Gastroesophageal sphincter (tissue), 4 donors: ENCODE data around the gene TTN. TPM values are rescaled to one million over a fixed set of nuclear protein-coding genes. Genes with fewer than 3 reads are reported as not detected.

Source experiments
- ATAC-seq: fragments of 150-250 bp; one replicate; pipeline ENCODE4 v1.9.1; 2016; ENCODE audit warnings: mild to moderate bottlenecking, moderate library complexity
- H3K27ac ChIP-seq, 4 donors: fragments of 200-600 bp; sonication (generic) in 3 of 4; 1 replicate in 3 of 4; 2 replicates in 1 of 4; pipeline ENCODE4 v1.5.1; 2016 to 2019
- H3K27me3 ChIP-seq: fragments of 200-600 bp; sonication (generic); one replicate; pipeline ENCODE4 v1.5.1; 2019
- H3K36me3 ChIP-seq, 2 donors: fragments of 200-600 bp; sonication (generic); one replicate each; pipeline ENCODE4 v1.5.1; 2019; ENCODE audit warnings: control low read depth in 1 of 2
- H3K4me1 ChIP-seq, 3 donors: fragments of 200-600 bp; sonication (generic); 1 replicate in 2 of 3; 2 replicates in 1 of 3; pipeline ENCODE4 v1.5.1; 2016 to 2019; ENCODE audit warnings: control low read depth in 2 of 3
- H3K4me3 ChIP-seq, 2 donors: fragments of 200-600 bp; sonication (generic); one replicate each; pipeline ENCODE4 v1.5.1; 2019; ENCODE audit warnings: mild to moderate bottlenecking in 1 of 2, moderate library complexity in 1 of 2
- H3K9me3 ChIP-seq, 3 donors: fragments of 200-600 bp; sonication (generic); one replicate each; pipeline ENCODE4 v1.5.1; 2017 to 2019; ENCODE audit warnings: control low read depth in 2 of 3
- EP300 ChIP-seq: sonication (generic); formaldehyde crosslinking; IDR thresholded peaks from one replicate; pipeline ENCODE4 v1.6.1; 2017; ENCODE audit warnings: antibody characterized with exemption, mild to moderate bottlenecking
- POLR2A ChIP-seq, 2 donors: fragments of 450-650 bp; IDR thresholded peaks; one replicate each; pipeline ENCODE4 v1.6.1; 2017; ENCODE audit warnings: antibody characterized with exemption in 2 of 2, mild to moderate bottlenecking in 2 of 2, moderate library complexity in 1 of 2
- POLR2AphosphoS5 ChIP-seq: sonication (generic); formaldehyde crosslinking; IDR thresholded peaks from one replicate; pipeline ENCODE4 v1.6.1; 2017; ENCODE audit warnings: antibody characterized with exemption
- WGBS, 2 donors: methylation state at CpG; one replicate each; pipeline ENCODE4 v1.1.5; 2018; ENCODE audit warnings: low coverage in 1 of 2; 5-methylcytosine and 5-hydroxymethylcytosine counted together
- total RNA-seq, 4 donors: library from RNA; depleted of rRNA; stranded (reverse); fragments of >200 nt; gene quantifications; one replicate each; pipeline ENCODE4 v1.1.0, GENCODE V29; 2016
- TF ChIP-seq, protein P1 (sequence below), 4 experiments: fragments of 200-600 bp in 2 of 4; fragments of 450-650 bp in 2 of 4; sonication (generic) in 1 of 4; IDR thresholded peaks; one replicate each; pipeline ENCODE4 v1.5.1; 2017 to 2019; ENCODE audit warnings: antibody characterized with exemption in 4 of 4, mild to moderate bottlenecking in 2 of 4, moderate library complexity in 2 of 4

TTN gene
- total RNA-seq, 4 donors from 2014 or later: 5.0 to 12.8 (median 8.3) TPM

DNA sequence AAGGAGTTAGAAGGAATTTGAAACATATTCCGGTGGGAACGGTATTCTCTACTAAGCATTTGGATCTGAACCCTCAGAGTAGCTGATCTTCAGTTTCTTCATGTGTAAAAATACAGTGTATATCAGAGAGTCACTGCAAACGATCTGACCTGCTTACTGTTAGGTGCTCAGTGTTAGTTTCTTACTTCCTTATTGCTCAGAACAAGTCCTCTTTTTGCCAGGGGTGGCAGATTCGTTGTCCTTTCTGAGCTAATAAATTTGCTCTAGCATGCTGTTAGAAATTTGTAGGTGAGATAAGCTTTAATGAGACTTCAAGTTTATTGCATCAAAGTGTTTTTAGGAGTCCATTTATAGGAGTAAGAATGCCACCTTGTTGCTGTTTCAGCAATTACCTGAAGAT is 311.2 kb downstream of the TTN start:
- H3K36me3 ChIP-seq: peaks cover 21 to 98% of the 10 kb centered on the region in 2 donors
- H3K9me3 ChIP-seq: no peaks in the 10 kb centered on the region
- H3K27me3 ChIP-seq: no peaks in the 10 kb centered on the region
- H3K27ac ChIP-seq: no peak overlapping the region
- ATAC-seq: no peak
- H3K4me1 ChIP-seq: no peaks in the 10 kb centered on the region
- TF ChIP-seq, protein P1, sequence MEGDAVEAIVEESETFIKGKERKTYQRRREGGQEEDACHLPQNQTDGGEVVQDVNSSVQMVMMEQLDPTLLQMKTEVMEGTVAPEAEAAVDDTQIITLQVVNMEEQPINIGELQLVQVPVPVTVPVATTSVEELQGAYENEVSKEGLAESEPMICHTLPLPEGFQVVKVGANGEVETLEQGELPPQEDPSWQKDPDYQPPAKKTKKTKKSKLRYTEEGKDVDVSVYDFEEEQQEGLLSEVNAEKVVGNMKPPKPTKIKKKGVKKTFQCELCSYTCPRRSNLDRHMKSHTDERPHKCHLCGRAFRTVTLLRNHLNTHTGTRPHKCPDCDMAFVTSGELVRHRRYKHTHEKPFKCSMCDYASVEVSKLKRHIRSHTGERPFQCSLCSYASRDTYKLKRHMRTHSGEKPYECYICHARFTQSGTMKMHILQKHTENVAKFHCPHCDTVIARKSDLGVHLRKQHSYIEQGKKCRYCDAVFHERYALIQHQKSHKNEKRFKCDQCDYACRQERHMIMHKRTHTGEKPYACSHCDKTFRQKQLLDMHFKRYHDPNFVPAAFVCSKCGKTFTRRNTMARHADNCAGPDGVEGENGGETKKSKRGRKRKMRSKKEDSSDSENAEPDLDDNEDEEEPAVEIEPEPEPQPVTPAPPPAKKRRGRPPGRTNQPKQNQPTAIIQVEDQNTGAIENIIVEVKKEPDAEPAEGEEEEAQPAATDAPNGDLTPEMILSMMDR (IDR thresholded peaks at IDR 0.05): no peak
- TF ChIP-seq POLR2A (IDR thresholded peaks at IDR 0.05): no peak
- no peak for TF ChIP-seq POLR2AphosphoS5
- TF ChIP-seq EP300: no peak
- H3K4me3 ChIP-seq: no peak overlapping the region
- 74 to 84% methylated on average over 4 of the region's 4 CpGs for WGBS, 2 donors

GRCh38 chr2:178491612-178492011 is 315.6 kb downstream of the TTN start:
- TF ChIP-seq, protein P1 (IDR thresholded peaks at IDR 0.05): no peak
- no peak for TF ChIP-seq EP300
- no peak for TF ChIP-seq POLR2AphosphoS5
- TF ChIP-seq POLR2A (IDR thresholded peaks at IDR 0.05): no peak
- H3K36me3 ChIP-seq: peaks cover 13 to 87% of the 10 kb centered on the region in 2 donors
- WGBS, 2 donors: 84 to 97% methylated on average over 6 of the region's 6 CpGs
- ATAC-seq: no peak
- no peaks in the 10 kb centered on the region for H3K4me1 ChIP-seq
- H3K27me3 ChIP-seq: no peaks in the 10 kb centered on the region
- H3K4me3 ChIP-seq: no peak overlapping the region
- no peaks in the 10 kb centered on the region for H3K9me3 ChIP-seq
- no peak overlapping the region for H3K27ac ChIP-seq

DNA sequence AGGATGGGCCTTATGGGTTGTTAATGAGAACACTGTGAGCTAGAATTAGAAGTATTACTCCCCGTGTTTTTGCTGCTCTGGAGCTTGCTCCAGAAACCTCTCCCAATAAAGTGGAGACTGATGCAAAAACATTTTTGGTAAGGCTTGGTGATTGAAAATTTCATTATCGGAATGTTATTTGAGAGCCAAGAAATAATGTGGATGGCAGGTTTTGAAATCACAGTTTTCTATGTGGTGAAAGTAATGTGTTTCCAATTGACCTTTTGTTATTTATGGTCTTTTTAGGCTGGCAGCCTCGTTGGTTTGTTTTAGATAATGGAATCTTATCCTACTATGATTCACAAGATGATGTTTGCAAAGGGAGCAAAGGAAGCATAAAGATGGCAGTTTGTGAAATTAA is 321.9 kb downstream of the TTN start:
- H3K27me3 ChIP-seq: no peaks in the 10 kb centered on the region
- H3K4me1 ChIP-seq: peaks cover 14 to 49% (median 18%) of the 10 kb centered on the region in 3 donors
- H3K4me3 ChIP-seq: no peak overlapping the region
- no peaks in the 10 kb centered on the region for H3K9me3 ChIP-seq
- WGBS, 2 donors: 60 to 67% methylated on average over 3 of the region's 3 CpGs
- H3K36me3 ChIP-seq: peaks cover 0 to 33% of the 10 kb centered on the region in 2 donors
- H3K27ac ChIP-seq: no peak overlapping the region
- ATAC-seq: no peak
- TF ChIP-seq, protein P1 (IDR thresholded peaks at IDR 0.05): no peak
- TF ChIP-seq EP300 (no peak), POLR2A (IDR thresholded peaks at IDR 0.05) (no peak), POLR2AphosphoS5 (no peak)

- no peak for TF ChIP-seq EP300
- TF ChIP-seq, protein P1 (IDR thresholded peaks at IDR 0.05): no peak
- TF ChIP-seq POLR2A (IDR thresholded peaks at IDR 0.05): no peak
- TF ChIP-seq POLR2AphosphoS5: no peak
- peaks cover 0 to 24% of the 10 kb centered on the region in 2 donors for H3K36me3 ChIP-seq
- H3K27ac ChIP-seq: no peak overlapping the region
- no peak for ATAC-seq
- 45 to 49% methylated on average over 4 to 6 of the region's 6 CpGs for WGBS, 2 donors
- H3K9me3 ChIP-seq: no peaks in the 10 kb centered on the region
- H3K4me1 ChIP-seq: peaks cover 18 to 54% (median 22%) of the 10 kb centered on the region in 3 donors
- no peaks in the 10 kb centered on the region for H3K27me3 ChIP-seq
- H3K4me3 ChIP-seq: no peak overlapping the region
Measured at GRCh38 chr2:178484245-178485041, 322.8 kb downstream of the TTN start.

GRCh38 chr2:178482437-178482836 is 324.8 kb downstream of the TTN start:
- WGBS, 2 donors: 86 to 98% methylated on average over 4 of the region's 4 CpGs
- TF ChIP-seq EP300 (no peak), POLR2AphosphoS5 (no peak), POLR2A (IDR thresholded peaks at IDR 0.05) (no peak)
- TF ChIP-seq, protein P1 (IDR thresholded peaks at IDR 0.05): no peak
- Histone ChIP-seq H3K4me3 (peak overlapping the region in 1 of 2 donors; percentile 89), H3K27ac (no peak overlapping the region), H3K36me3 (peaks cover 0 to 15% of the 10 kb centered on the region in 2 donors), H3K4me1 (peaks cover 19 to 65% (median 22%) of the 10 kb centered on the region in 3 donors), H3K27me3 (no peaks in the 10 kb centered on the region), H3K9me3 (no peaks in the 10 kb centered on the region)
- no peak for ATAC-seq
